Mononuclear cell (primary cell): Measurements from ENCODE around the gene TFPT. TPM values are rescaled to one million over a fixed set of nuclear protein-coding genes. Genes with fewer than 3 reads are reported as not detected.

Source experiments
- H3K27me3 ChIP-seq: 2 replicates; pipeline ENCODE4 v1.6.0; 2011; ENCODE audit warnings: low read length, control low read depth; ENCODE audit not compliant: insufficient read depth
- H3K4me1 ChIP-seq: 2 replicates; pipeline ENCODE4 v1.5.1; 2011; ENCODE audit warnings: mild to moderate bottlenecking, low read length, control low read depth; ENCODE audit not compliant: insufficient read depth
- H3K4me3 ChIP-seq: 2 replicates; pipeline ENCODE4 v1.5.1; 2011; ENCODE audit warnings: mild to moderate bottlenecking, low read length, moderate library complexity
- H3K9me3 ChIP-seq: 2 replicates; pipeline ENCODE4 v1.5.1; 2011; ENCODE audit warnings: low read depth, mild to moderate bottlenecking, control low read depth, low read length
- total RNA-seq: library from RNA; depleted of rRNA; stranded (reverse); fragments of >200 nt; gene quantifications from one replicate; pipeline ENCODE4 v1.2.3, GENCODE V29; 2012

Gene TFPT
- total RNA-seq, 1 donor = 5.7 TPM

- no peaks in the 10 kb centered on the region for H3K9me3 ChIP-seq
- peaks cover 27% of the 10 kb centered on the region for H3K4me1 ChIP-seq
- H3K27me3 ChIP-seq = no peaks in the 10 kb centered on the region
- H3K4me3 ChIP-seq = peak overlapping the region; percentile 35
Measured at GRCh38 chr19:54136086-54136863, 20.8 kb upstream of the TFPT start.

GRCh38 chr19:54133957-54134590 lies 18.6 kb upstream of the TFPT start:
- Histone ChIP-seq H3K9me3 (no peaks in the 10 kb centered on the region), H3K4me3 (no peak overlapping the region), H3K4me1 (peaks cover 22% of the 10 kb centered on the region), H3K27me3 (no peaks in the 10 kb centered on the region)

GRCh38 chr19:54133312-54133956 lies 18.0 kb upstream of the TFPT start:
- peaks cover 16% of the 10 kb centered on the region for H3K4me1 ChIP-seq
- no peaks in the 10 kb centered on the region for H3K9me3 ChIP-seq
- no peaks in the 10 kb centered on the region for H3K27me3 ChIP-seq
- H3K4me3 ChIP-seq = no peak overlapping the region

- no peak overlapping the region for H3K4me3 ChIP-seq
- H3K27me3 ChIP-seq = no peaks in the 10 kb centered on the region
- no peaks in the 10 kb centered on the region for H3K9me3 ChIP-seq
- no peaks in the 10 kb centered on the region for H3K4me1 ChIP-seq
Measured at GRCh38 chr19:54129617-54129996, 14.2 kb upstream of the TFPT start.

GRCh38 chr19:54128796-54129616 lies 13.5 kb upstream of the TFPT start:
- no peak overlapping the region for H3K4me3 ChIP-seq
- no peaks in the 10 kb centered on the region for H3K4me1 ChIP-seq
- H3K27me3 ChIP-seq = no peaks in the 10 kb centered on the region
- H3K9me3 ChIP-seq = no peaks in the 10 kb centered on the region

GRCh38 chr19:54128441-54128725 lies 12.9 kb upstream of the TFPT start:
- H3K27me3 ChIP-seq = no peaks in the 10 kb centered on the region
- H3K4me1 ChIP-seq = no peaks in the 10 kb centered on the region
- no peaks in the 10 kb centered on the region for H3K9me3 ChIP-seq
- no peak overlapping the region for H3K4me3 ChIP-seq

GRCh38 chr19:54127688-54128440 lies 12.4 kb upstream of the TFPT start:
- Histone ChIP-seq H3K4me1 (no peaks in the 10 kb centered on the region), H3K4me3 (no peak overlapping the region), H3K9me3 (no peaks in the 10 kb centered on the region), H3K27me3 (no peaks in the 10 kb centered on the region)

GRCh38 chr19:54125713-54126112 lies 10.3 kb upstream of the TFPT start:
- H3K9me3 ChIP-seq = no peaks in the 10 kb centered on the region
- H3K4me3 ChIP-seq = no peak overlapping the region
- no peaks in the 10 kb centered on the region for H3K4me1 ChIP-seq
- no peaks in the 10 kb centered on the region for H3K27me3 ChIP-seq

- no peaks in the 10 kb centered on the region for H3K27me3 ChIP-seq
- H3K4me1 ChIP-seq = no peaks in the 10 kb centered on the region
- H3K9me3 ChIP-seq = no peaks in the 10 kb centered on the region
- no peak overlapping the region for H3K4me3 ChIP-seq
Measured at GRCh38 chr19:54124393-54124792, 8.9 kb upstream of the TFPT start.

GRCh38 chr19:54123682-54124081 lies 8.2 kb upstream of the TFPT start:
- Histone ChIP-seq H3K4me3 (no peak overlapping the region), H3K4me1 (no peaks in the 10 kb centered on the region), H3K27me3 (no peaks in the 10 kb centered on the region), H3K9me3 (no peaks in the 10 kb centered on the region)

- H3K9me3 ChIP-seq = no peaks in the 10 kb centered on the region
- H3K4me3 ChIP-seq = no peak overlapping the region
- no peaks in the 10 kb centered on the region for H3K27me3 ChIP-seq
- peaks cover 7% of the 10 kb centered on the region for H3K4me1 ChIP-seq
Measured at GRCh38 chr19:54121259-54121658, 5.8 kb upstream of the TFPT start.

- peaks cover 27% of the 10 kb centered on the region for H3K4me1 ChIP-seq
- no peaks in the 10 kb centered on the region for H3K27me3 ChIP-seq
- H3K4me3 ChIP-seq = peak overlapping the region; percentile 70
- H3K9me3 ChIP-seq = no peaks in the 10 kb centered on the region
Measured at GRCh38 chr19:54114340-54115108, 933 bp downstream of the TFPT start.

GRCh38 chr19:54109651-54110050 lies 5.8 kb downstream of the TFPT start:
- Histone ChIP-seq H3K27me3 (no peaks in the 10 kb centered on the region), H3K4me1 (peaks cover 12% of the 10 kb centered on the region), H3K4me3 (no peak overlapping the region), H3K9me3 (no peaks in the 10 kb centered on the region)

GRCh38 chr19:54108496-54108895 lies 7.0 kb downstream of the TFPT start:
- H3K9me3 ChIP-seq = no peaks in the 10 kb centered on the region
- no peak overlapping the region for H3K4me3 ChIP-seq
- H3K27me3 ChIP-seq = no peaks in the 10 kb centered on the region
- peaks cover 4% of the 10 kb centered on the region for H3K4me1 ChIP-seq
